Bronchial epithelial cell (primary cell): ENCODE results near the gene FBXW7. TPM values are rescaled to one million over a fixed set of nuclear protein-coding genes. Genes with fewer than 3 reads are reported as not detected.

Source experiments
- DNase-seq: peaks from one replicate; pipeline ENCODE4 v3.0.0-alpha.2; 2010; ENCODE audit warnings: low read depth
- FAIRE-seq: peaks from 2 replicates; lab custom pipeline; 2011; peaks lifted over from hg19 to GRCh38; lab: Jason Lieb, UNC
- H3K27me3 ChIP-seq: 2 replicates; pipeline ENCODE4 v1.5.1; 2011; ENCODE audit warnings: low read length; ENCODE audit not compliant: control insufficient read depth, insufficient read depth
- H3K36me3 ChIP-seq: 2 replicates; pipeline ENCODE4 v1.5.1; 2011; ENCODE audit warnings: low read length; ENCODE audit not compliant: control insufficient read depth, insufficient read depth
- H3K4me3 ChIP-seq: 2 replicates; pipeline ENCODE4 v1.5.1; 2011; ENCODE audit warnings: mild to moderate bottlenecking, low read depth, low read length, control low read depth
- CTCF ChIP-seq: IDR thresholded peaks from 2 replicates; pipeline ENCODE4 v1.5.1; 2011; ENCODE audit warnings: mild to moderate bottlenecking, moderate library complexity, low read length, control low read depth, inconsistent platforms; ENCODE audit not compliant: insufficient read depth, severe bottlenecking
- total RNA-seq: library from RNA; depleted of rRNA; stranded (reverse); fragments of >200 nt; gene quantifications from 2 replicates; pipeline ENCODE4 v1.2.1, GENCODE V29; 2014

FBXW7 gene
- total RNA-seq, 1 donor from 2014 or later = 145 TPM

- FAIRE-seq (no peak), DNase-seq (peak; percentile 70)
- H3K36me3 ChIP-seq = no peaks in the 10 kb centered on the region
- no peaks in the 10 kb centered on the region for H3K27me3 ChIP-seq
- H3K4me3 ChIP-seq = no peak overlapping the region
- TF ChIP-seq CTCF = no peak
Measured at GRCh38 chr4:152283801-152284470, 252.0 kb downstream of the FBXW7 start.

GRCh38 chr4:152281822-152282221 is 254.1 kb downstream of the FBXW7 start:
- FAIRE-seq (no peak), DNase-seq (no peak)
- Histone ChIP-seq H3K4me3 (no peak overlapping the region), H3K27me3 (no peaks in the 10 kb centered on the region), H3K36me3 (no peaks in the 10 kb centered on the region)
- no peak for TF ChIP-seq CTCF

DNA sequence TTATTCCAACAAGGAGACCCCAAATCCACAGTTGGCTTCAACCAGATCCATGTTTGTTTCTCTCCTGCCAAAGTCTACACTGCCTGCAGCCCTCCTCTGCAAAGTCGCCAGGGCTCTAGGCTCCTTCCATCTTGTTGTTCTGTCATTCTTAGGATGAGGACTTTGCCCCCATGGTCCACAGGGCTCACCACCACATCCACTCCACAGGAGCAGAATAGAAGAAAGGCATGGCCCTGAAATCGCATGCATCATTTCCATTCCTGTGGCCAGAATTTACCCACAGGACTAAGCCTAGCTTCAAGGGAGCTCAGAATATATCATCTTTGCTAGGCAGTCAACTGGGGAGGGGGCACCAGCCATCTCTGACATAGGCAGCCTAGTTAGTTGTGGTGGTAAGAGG is 254.7 kb downstream of the FBXW7 start:
- H3K36me3 ChIP-seq = no peaks in the 10 kb centered on the region
- no peaks in the 10 kb centered on the region for H3K27me3 ChIP-seq
- DNase-seq (no peak), FAIRE-seq (peak; percentile 32)
- TF ChIP-seq CTCF = no peak
- H3K4me3 ChIP-seq = no peak overlapping the region

- no peak for TF ChIP-seq CTCF
- DNase-seq (no peak), FAIRE-seq (no peak)
- H3K27me3 ChIP-seq = no peaks in the 10 kb centered on the region
- no peaks in the 10 kb centered on the region for H3K36me3 ChIP-seq
- no peak overlapping the region for H3K4me3 ChIP-seq
Measured at GRCh38 chr4:152279234-152279566, 256.7 kb downstream of the FBXW7 start.

GRCh38 chr4:152278505-152279233 is 257.2 kb downstream of the FBXW7 start:
- Histone ChIP-seq H3K36me3 (no peaks in the 10 kb centered on the region), H3K27me3 (no peaks in the 10 kb centered on the region), H3K4me3 (no peak overlapping the region)
- TF ChIP-seq CTCF = no peak
- DNase-seq = peak; percentile 51
- FAIRE-seq = no peak
